NB4 (cell line): ENCODE results near the gene BORCS6.

ENCODE experiments used
- POLR2A ChIP-seq: IDR thresholded peaks from 2 replicates; pipeline ENCODE4 v1.6.1; 2011; ENCODE audit warnings: mild to moderate bottlenecking; ENCODE audit not compliant: insufficient read length; ENCODE audit errors: extremely low read depth
- TF ChIP-seq, protein P1 (sequence below): IDR thresholded peaks from one replicate; pipeline ENCODE4 v1.5.1; 2012; ENCODE audit warnings: low read depth, low read length

DNA sequence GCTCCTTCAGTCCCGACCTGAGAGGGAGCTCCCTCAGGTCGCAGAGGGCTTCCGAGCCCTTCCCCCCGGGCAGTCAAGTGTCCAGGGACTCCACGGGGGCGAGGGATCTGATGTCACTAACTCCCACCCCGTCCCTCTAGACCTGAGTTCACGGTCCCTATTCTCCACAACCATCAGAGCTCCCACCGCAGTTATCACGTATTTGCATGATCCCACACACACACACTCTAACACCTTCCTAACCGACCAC, 34.1 kb downstream of the BORCS6 start:
- no peak for TF ChIP-seq POLR2A
- TF ChIP-seq, protein P1, sequence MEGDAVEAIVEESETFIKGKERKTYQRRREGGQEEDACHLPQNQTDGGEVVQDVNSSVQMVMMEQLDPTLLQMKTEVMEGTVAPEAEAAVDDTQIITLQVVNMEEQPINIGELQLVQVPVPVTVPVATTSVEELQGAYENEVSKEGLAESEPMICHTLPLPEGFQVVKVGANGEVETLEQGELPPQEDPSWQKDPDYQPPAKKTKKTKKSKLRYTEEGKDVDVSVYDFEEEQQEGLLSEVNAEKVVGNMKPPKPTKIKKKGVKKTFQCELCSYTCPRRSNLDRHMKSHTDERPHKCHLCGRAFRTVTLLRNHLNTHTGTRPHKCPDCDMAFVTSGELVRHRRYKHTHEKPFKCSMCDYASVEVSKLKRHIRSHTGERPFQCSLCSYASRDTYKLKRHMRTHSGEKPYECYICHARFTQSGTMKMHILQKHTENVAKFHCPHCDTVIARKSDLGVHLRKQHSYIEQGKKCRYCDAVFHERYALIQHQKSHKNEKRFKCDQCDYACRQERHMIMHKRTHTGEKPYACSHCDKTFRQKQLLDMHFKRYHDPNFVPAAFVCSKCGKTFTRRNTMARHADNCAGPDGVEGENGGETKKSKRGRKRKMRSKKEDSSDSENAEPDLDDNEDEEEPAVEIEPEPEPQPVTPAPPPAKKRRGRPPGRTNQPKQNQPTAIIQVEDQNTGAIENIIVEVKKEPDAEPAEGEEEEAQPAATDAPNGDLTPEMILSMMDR, result no peak
